Measurements from ENCODE around the gene CDS2. TPM values are rescaled to one million over a fixed set of nuclear protein-coding genes. Genes with fewer than 3 reads are reported as not detected.

CDS2 gene
- total and polyA plus RNA-seq, 4 donors, result 9.6 to 31.6 (median 14.4) TPM

- TF ChIP-seq NR2F2 (IDR thresholded peaks at IDR 0.05) (no peak), MAX (IDR thresholded peaks at IDR 0.05) (peak; percentile 67), GABPA (IDR thresholded peaks at IDR 0.05 in 1 of 2, conservative IDR thresholded peaks at IDR 0.05 in 1 of 2) (no peak), FOXA1 (IDR thresholded peaks at IDR 0.05) (no peak), ZBTB33 (IDR thresholded peaks at IDR 0.05) (no peak), FOXA2 (IDR thresholded peaks at IDR 0.05) (peak; percentile 44), CTCF (IDR thresholded peaks at IDR 0.05; ENCODE audit: low read depth, low read length, missing input control) (no peak), HNF4A (conservative IDR thresholded peaks at IDR 0.05) (peak; percentile 91 to 95), JUND (IDR thresholded peaks at IDR 0.05) (peak in 1 of 2 donors; percentile 53), TAF1 (conservative IDR thresholded peaks at IDR 0.05) (no peak), SP1 (IDR thresholded peaks at IDR 0.05) (peak; percentile 96), HNF4G (IDR thresholded peaks at IDR 0.05) (peak; percentile 78), EGR1 (IDR thresholded peaks at IDR 0.05; ENCODE audit: low read depth in 2 of 2) (no peak), YY1 (IDR thresholded peaks at IDR 0.05) (peak; percentile 89), REST (IDR thresholded peaks at IDR 0.05) (peak; percentile 63), ATF3 (IDR thresholded peaks at IDR 0.05) (no peak), RXRA (IDR thresholded peaks at IDR 0.05) (peak; percentile 72 to 76), RAD21 (IDR thresholded peaks at IDR 0.05) (peak; percentile 15 to 55)
- WGBS, result 40% methylated on average over 13 of the region's 13 CpGs
- DNase-seq (ENCODE audit: low spot score), result no peak
- Histone ChIP-seq H3K9ac (ENCODE audit: low read depth in 1 of 2, low read length in 2 of 2) (no peak overlapping the region), H3K27ac (ENCODE audit: low read depth in 1 of 2, low read length in 2 of 2) (peak overlapping the region; percentile 72 to 92), H3K27me3 (ENCODE audit: control insufficient read depth in 4 of 4, insufficient read depth in 4 of 4, low read length in 3 of 4) (no peaks in the 10 kb centered on the region), H3K4me3 (ENCODE audit: low read depth in 1 of 3, low read length in 3 of 3) (no peak overlapping the region), H3K9me3 (ENCODE audit: control insufficient read depth in 4 of 4, low read length in 3 of 4) (no peaks in the 10 kb centered on the region), H3K36me3 (ENCODE audit: control insufficient read depth in 4 of 4, insufficient read depth in 3 of 4, low read depth in 1 of 4, low read length in 3 of 4) (no peaks in the 10 kb centered on the region), H3K4me1 (ENCODE audit: control insufficient read depth in 4 of 4, insufficient read depth in 4 of 4, low read length in 3 of 4) (peaks cover 22 to 74% (median 55%) of the 10 kb centered on the region in 4 donors)
Observed at GRCh38 chr20:5150226-5151076, 23.6 kb downstream of the CDS2 start.
